HG03175 (cell line): ENCODE data around the gene JPH2.
A peak's percentile ranks its signal among the peaks of the same experiment; 100 is the strongest.

Experiments used
- ATAC-seq: cut with Tn5 transposase; IDR thresholded peaks from one replicate; pipeline ENCODE4 v1.9.1; 2021; ENCODE audit warnings: mild to moderate bottlenecking, moderate library complexity; ENCODE audit not compliant: unreplicated experiment

JPH2 gene

GRCh38 chr20:44104798-44105517 lies 82.0 kb downstream of the JPH2 start:
- no peak for ATAC-seq

GRCh38 chr20:44102582-44102981 lies 84.4 kb downstream of the JPH2 start:
- ATAC-seq: no peak

GRCh38 chr20:44099832-44100231 lies 87.2 kb downstream of the JPH2 start:
- ATAC-seq: no peak

- ATAC-seq: no peak
Observed at GRCh38 chr20:44098657-44099056, 88.3 kb downstream of the JPH2 start.

GRCh38 chr20:44098256-44098630 lies 88.7 kb downstream of the JPH2 start:
- no peak for ATAC-seq

- ATAC-seq: no peak
Observed at GRCh38 chr20:44097521-44098255, 89.3 kb downstream of the JPH2 start.

- ATAC-seq: no peak
Observed at GRCh38 chr20:44095831-44096230, 91.2 kb downstream of the JPH2 start.

GRCh38 chr20:44093249-44093582 lies 93.8 kb downstream of the JPH2 start:
- ATAC-seq: no peak

GRCh38 chr20:44092551-44093248 lies 94.3 kb downstream of the JPH2 start:
- no peak for ATAC-seq

GRCh38 chr20:44091026-44091425 lies 96.0 kb downstream of the JPH2 start:
- no peak for ATAC-seq

- ATAC-seq: peak; percentile 51
Observed at GRCh38 chr20:44089987-44090674, 96.9 kb downstream of the JPH2 start.

GRCh38 chr20:44087857-44088120 lies 99.2 kb downstream of the JPH2 start:
- ATAC-seq: no peak

GRCh38 chr20:44087051-44087856 lies 99.7 kb downstream of the JPH2 start:
- ATAC-seq: no peak

- ATAC-seq: no peak
Observed at GRCh38 chr20:44085616-44086434, 101.2 kb downstream of the JPH2 start.

GRCh38 chr20:44084891-44085290 lies 102.1 kb downstream of the JPH2 start:
- ATAC-seq: no peak

- no peak for ATAC-seq
Observed at GRCh38 chr20:44084439-44084838, 102.5 kb downstream of the JPH2 start.

GRCh38 chr20:44083220-44083933 lies 103.6 kb downstream of the JPH2 start:
- no peak for ATAC-seq

GRCh38 chr20:44081888-44082287 lies 105.1 kb downstream of the JPH2 start:
- ATAC-seq: no peak

GRCh38 chr20:44081476-44081875 lies 105.5 kb downstream of the JPH2 start:
- ATAC-seq: no peak
